Measurements from ENCODE around the gene PHF13. TPM values are rescaled to one million over a fixed set of nuclear protein-coding genes. Genes with fewer than 3 reads are reported as not detected.

PHF13 gene
- total and polyA plus RNA-seq, 2 donors (not counting 3 experiments of a cell fraction or from before 2014, with no cell fraction given) = 5.6 to 18.6 TPM

DNA sequence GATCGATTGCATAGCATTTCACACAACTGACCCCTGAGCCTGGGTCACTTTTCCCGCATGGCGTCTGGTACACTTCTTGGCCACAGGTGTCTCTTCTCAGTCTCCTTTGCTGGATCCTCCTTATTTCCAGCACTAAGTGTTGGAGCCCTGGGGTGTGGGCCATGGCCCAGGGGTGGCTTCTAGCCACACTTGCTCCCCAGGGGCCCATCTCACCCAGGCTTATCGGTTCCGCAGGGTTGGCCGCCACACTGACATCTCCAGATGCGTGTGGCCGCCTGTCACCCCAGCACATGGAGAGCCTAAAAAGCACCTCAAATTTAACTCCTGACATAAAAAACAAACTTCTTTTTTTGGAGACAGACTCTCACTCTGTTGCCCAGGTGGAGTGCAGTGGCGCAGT lies 13.5 kb downstream of the PHF13 start:
- peaks cover 21% of the 10 kb centered on the region for H3K79me2 ChIP-seq (ENCODE audit: control insufficient read depth, insufficient read depth, low read length)

More for the DNA sequence above, 13.5 kb downstream of the PHF13 start:
- Histone ChIP-seq H3K27me3 (ENCODE audit: control insufficient read depth in 2 of 2, insufficient read depth in 2 of 2, low read length in 2 of 2) (no peaks in the 10 kb centered on the region), H3K4me2 (ENCODE audit: insufficient read depth, low read length) (no peak overlapping the region), H3K27ac (ENCODE audit: insufficient read depth, low read depth, low read length) (no peak overlapping the region), H3K9me1 (replicated peaks; ENCODE audit: control insufficient read depth, extremely low read depth, insufficient read depth, low read length) (no peaks in the 10 kb centered on the region), H2AFZ (ENCODE audit: low read depth, low read length) (no peak overlapping the region), H4K20me1 (replicated peaks; ENCODE audit: control insufficient read depth, extremely low read depth, insufficient read depth, low read length) (no peaks in the 10 kb centered on the region), H3K4me1 (ENCODE audit: control insufficient read depth, extremely low read depth, insufficient read depth, low read length) (peaks cover 4% of the 10 kb centered on the region), H3K36me3 (ENCODE audit: control insufficient read depth in 2 of 2, extremely low read depth in 1 of 2, insufficient read depth in 2 of 2, low read length in 2 of 2) (peaks cover 11 to 22% of the 10 kb centered on the region in 2 experiments), H3K4me3 (replicated peaks in 1 of 3; ENCODE audit: insufficient read depth in 1 of 3, low read depth in 1 of 3, low read length in 3 of 3) (no peak overlapping the region), H3K9me3 (replicated peaks; ENCODE audit: control insufficient read depth, insufficient read depth, low read length) (no peaks in the 10 kb centered on the region), H3K9ac (replicated peaks; ENCODE audit: extremely low read depth, insufficient read depth, low read length) (no peak overlapping the region)
- FAIRE-seq (no peak), DNase-seq (ENCODE audit: low read depth, low spot score) (no peak)
- no TSS peak for BruUV-seq (replicated peaks)
- ChIA-PET POLR2A (no interaction called here), CTCF (no interaction called here)
- dilution Hi-C loops (cut with MboI; ENCODE audit: extremely low pct_ligation_motif_present, low sequenced_read_pairs) (no loop called here), intact Hi-C loops (cut with micrococcal nuclease) (loop anchor here (5.0 kb wide), 1 partner anchor 140 kb away; no protein-coding TSS in a partner anchor)
- TF ChIP-seq JUN (IDR thresholded peaks at IDR 0.05; ENCODE audit: borderline replicate concordance, insufficient read depth, insufficient read length, low read depth) = no peak
- no peak for TF ChIP-seq CTCF (IDR thresholded peaks at IDR 0.05; ENCODE audit: extremely low read depth in 1 of 2, insufficient read depth in 1 of 2, low read depth in 1 of 2, low read length in 2 of 2)
- TF ChIP-seq POLR2A (IDR thresholded peaks at IDR 0.05; ENCODE audit: low read depth, low read length) = no peak
- no peak for TF ChIP-seq GATA2 (IDR thresholded peaks at IDR 0.05; ENCODE audit: insufficient read depth, insufficient read length, low read depth, low read length)
- no peak for TF ChIP-seq FOS (IDR thresholded peaks at IDR 0.05; ENCODE audit: borderline replicate concordance, insufficient read depth, low read length)
- TF ChIP-seq MYC (IDR thresholded peaks at IDR 0.05; ENCODE audit: low read depth, low read length) = no peak
- TF ChIP-seq POLR2AphosphoS5 (IDR thresholded peaks at IDR 0.05; ENCODE audit: insufficient read depth, low read depth, low read length) = no peak
- TF ChIP-seq EZH2 (IDR thresholded peaks at IDR 0.05; ENCODE audit: borderline replicate concordance, low read depth, low read length, severe bottlenecking) = no peak
- TF ChIP-seq MAX (IDR thresholded peaks at IDR 0.05; ENCODE audit: insufficient read depth, insufficient read length) = no peak
